ENCODE results near the gene KCNA10.

Gene KCNA10

DNA sequence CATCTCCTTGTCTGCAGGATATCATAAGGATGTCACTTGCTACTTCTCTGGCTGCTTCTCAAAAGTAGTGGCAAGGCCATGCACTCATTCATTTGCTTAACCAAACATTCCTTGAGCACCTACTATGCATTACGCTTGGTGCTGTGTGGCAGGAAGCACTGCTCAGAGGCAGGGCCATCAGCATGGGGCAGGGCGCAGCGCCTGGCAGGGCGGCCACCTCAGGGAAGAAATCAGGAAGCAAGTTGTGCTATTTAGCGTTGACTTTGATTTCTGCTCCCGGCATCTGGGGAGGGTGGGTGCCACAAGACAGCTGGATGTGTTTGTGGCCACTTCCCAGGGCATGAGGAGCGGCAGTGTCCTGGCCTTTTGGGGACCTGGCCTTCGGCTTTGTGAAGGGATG lies 40.1 kb downstream of the KCNA10 start:
- no peak for DNase-seq (ENCODE audit: low read depth in 2 of 2)

DNA sequence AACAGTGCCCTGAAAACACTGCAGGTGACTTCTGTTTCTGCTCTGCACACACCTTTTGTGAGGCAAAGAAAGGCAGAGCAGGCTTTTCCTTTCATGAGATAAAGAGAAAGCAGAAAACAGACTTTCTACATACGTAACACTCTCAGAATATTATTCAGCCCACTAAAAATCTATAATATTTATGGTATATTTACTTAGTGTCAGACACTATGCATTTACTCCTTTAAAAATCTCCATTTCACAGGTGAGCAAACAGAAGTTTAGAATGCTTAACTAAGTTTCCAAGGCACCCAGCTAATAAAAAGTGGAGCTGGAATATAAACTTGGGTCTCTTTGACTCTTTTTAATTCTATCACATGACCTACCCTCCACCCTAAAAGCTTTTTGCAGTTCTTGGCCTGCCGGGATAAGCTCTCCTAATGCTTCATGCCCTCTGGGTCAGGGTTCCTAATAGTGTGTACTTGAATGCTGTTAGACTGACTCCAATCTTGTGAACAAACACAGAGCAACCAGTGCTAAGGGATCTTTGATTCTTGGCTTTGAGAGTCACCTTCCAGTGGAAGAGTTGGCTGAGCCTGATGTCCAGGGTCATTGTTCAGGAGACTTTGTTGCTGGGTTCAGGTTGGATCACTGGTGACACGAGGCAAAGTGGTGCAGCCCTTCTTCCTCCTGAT lies 40.9 kb downstream of the KCNA10 start:
- DNase-seq (ENCODE audit: low read depth in 2 of 2) = no peak

DNA sequence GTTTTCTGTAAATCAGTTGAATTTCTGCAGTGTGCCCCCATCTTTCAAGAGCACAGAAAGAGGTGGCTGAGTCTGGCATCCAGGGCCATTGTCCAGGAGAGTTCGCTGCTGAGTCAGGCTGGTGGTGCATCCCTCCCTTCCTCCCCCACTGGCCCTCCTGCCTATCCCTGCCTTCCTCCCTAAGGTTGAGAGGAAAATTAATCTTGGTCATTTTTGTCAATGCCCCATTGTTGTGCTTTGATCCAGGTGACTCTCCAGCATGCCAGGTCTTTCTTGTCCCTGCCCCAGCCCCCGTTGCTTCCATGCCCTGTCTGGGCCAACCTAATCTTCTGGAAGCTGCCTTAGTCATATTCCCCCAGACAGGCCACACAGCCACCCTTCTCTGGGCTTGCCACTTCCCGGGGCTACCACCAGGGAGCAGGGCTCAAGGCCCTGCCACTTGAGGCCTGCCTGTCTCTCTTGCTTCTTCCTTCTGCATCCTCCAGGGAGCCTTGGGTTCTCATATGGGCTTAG lies 41.5 kb downstream of the KCNA10 start:
- no peak for DNase-seq (ENCODE audit: low read depth in 2 of 2)

DNA sequence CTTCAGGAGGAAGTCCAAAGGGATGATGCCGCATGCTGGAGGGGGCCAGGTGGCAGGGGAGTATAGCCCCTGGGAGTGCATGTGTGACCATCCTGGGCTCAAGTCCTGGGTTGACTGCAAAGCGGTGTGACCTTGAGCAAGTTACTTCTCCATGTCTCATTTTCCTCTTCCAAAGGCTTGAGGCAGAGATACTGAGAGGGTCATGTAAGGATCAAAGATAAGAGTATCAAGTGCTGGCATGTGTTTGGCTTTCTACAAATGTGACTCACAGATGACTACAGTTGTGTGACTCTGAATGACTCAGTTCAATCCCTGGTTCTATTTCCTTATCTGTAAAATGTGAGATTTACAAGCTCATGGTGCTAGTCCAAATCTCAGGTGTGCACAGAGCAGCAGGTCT lies 41.9 kb downstream of the KCNA10 start:
- no peak for DNase-seq (ENCODE audit: low read depth in 2 of 2)

DNA sequence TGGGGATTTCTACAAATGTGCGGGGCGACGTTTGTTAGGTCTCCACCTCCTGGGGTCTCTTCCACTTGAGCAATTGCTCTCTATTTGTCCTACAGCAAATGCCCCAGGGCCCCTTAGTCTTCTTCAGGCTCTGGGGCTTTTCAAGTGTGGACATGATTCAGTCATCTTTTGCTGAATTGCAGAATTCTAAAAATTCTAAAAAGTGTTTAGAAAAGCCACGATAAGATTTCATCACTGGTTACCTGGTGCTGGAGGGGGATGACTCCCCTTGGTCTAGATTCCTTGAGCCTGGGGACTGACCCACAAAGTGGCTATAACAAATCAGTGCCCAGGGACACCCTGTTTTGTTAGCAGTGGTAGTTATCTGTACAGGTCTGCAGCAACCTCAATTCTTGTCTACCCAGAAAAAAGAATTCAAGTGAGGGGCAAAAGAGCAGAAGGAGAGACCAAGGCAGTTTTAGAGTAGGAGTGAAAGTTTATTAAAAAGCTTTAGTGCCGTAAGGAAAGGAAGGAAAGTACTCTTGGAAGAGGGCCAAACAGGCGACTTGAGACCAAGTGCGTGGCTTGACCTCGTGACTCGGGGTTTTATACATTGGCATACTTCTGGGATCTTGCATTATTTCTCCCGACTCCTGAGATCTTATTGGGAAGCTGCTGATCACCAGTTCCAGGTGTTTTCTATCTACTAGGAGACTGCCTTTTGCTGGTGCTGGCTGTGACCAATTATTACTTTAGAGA lies 42.8 kb downstream of the KCNA10 start:
- DNase-seq (ENCODE audit: low read depth in 2 of 2) = no peak

DNA sequence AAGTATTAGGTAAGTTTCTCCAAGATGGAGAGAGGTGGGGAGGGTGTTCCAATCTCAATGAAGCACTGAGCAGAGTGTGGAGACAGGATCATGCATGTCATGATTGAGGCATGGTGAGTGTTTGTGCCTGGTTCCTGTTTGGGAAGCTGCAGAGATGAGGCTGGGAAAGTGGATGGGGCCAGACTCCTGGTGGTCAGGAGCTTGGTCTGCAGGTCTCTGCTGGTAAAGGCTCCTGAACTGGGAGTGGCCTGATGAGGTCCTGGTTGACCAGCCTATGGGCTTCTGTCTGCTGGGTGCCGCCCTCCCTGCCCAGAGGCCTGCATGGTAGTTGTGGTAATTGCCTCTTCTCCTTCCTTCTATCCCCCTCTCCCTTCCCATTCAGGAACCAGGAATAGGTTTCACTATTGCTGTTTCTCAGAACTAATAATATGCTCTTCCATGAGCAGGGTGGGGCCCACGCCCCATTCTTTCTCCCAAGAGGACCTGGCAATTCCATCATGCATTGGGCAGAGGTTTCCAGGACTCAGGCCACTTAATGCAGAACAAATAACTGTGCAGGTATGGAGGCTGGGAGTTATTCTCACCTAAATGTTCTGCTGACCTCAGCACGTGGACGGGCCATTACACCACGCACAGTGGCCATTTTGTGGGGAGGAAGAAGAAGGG lies 43.5 kb downstream of the KCNA10 start:
- DNase-seq (ENCODE audit: low read depth in 2 of 2) = no peak

DNA sequence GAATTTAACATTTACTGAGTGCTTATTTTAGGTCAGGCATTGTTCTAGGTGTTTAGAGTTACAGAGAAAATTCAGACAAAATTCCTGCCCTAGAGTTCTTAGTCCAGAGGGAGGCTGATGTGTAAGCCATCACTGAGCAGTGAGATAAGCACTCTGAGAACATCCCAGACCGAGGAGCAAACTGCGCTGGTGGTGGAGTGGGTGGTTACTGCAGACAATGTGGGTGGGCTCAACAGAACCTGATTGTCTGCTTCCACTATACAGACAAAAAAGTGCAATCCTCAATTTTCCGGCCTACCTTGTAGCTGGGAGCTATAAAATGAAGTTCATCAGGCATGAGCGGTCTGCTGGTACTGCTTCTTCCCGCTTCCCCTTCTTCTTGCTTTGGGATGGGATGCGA lies 44.5 kb downstream of the KCNA10 start:
- DNase-seq (ENCODE audit: low read depth in 2 of 2) = no peak

DNA sequence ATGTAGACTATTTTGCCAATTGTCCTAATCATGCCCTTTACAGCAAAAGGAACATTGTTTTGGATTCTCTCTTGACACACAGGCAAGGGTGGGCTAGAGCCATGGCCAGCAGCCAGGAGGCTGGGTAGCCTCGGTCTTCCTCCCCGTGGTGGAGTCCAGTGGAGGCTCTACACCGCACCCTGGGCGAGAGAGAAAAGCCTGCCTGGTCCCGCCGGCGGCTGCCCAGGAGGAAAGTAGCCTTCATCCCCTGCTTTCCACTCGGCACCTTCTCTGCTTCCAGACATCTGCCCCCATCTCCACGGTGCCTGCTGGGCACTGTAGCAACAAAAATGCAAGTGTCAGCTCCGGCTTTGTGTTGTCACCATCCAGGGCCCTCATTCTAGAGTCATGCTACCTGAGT lies 46.4 kb downstream of the KCNA10 start:
- DNase-seq (ENCODE audit: low read depth in 2 of 2) = no peak

DNA sequence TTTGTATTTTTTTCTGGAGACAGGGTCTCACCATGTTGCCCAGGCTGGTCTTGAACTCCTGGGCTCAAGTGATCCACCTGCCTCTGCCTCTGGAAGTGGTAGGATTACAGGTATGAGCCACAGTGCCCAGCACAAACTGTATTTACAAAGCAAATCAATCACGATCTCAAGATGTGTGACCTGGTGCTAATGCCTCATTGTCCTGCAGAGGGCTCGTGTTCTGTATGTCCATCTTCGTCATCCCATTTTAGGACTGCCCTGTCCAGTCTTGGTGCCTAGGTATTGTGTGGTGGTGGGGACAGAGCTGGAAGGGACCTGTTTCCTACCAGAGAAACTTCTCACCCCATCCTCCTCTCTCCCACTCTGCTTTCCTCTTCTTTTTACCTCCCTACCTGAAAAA lies 47.8 kb downstream of the KCNA10 start:
- no peak for DNase-seq (ENCODE audit: low read depth in 2 of 2)

Measured in activated CD8-positive, alpha-beta memory T cell treated with anti-CD3 and anti-CD28 coated beads for 4 hours (primary cell).